OCI-LY1 (cell line): Measurements from ENCODE around the gene PARP3.

Experiments
- H2AFZ ChIP-seq: fragments of 200-600 bp; sonication (generic), shearing (Covaris generic); 2 replicates; pipeline ENCODE4 v1.6.0; 2014; ENCODE audit warnings: antibody characterized with exemption, mild to moderate bottlenecking, low read length
- H3F3A ChIP-seq: fragments of 200-600 bp; sonication (generic), shearing (Covaris generic); 2 replicates; pipeline ENCODE4 v1.6.0; 2014; ENCODE audit warnings: mild to moderate bottlenecking, antibody characterized with exemption, low read length, moderate library complexity; ENCODE audit not compliant: insufficient read depth
- H3K27ac ChIP-seq: fragments of 200-600 bp; sonication (generic); 2 replicates; pipeline ENCODE4 v1.5.1; 2014; ENCODE audit warnings: low read length, mixed run types, mild to moderate bottlenecking, low read depth; ENCODE audit not compliant: poor library complexity, severe bottlenecking
- H3K27me3 ChIP-seq: fragments of 200-600 bp; sonication (generic); 2 replicates; pipeline ENCODE4 v1.6.0; 2014; ENCODE audit warnings: antibody characterized with exemption, mild to moderate bottlenecking, low read length, moderate library complexity; ENCODE audit not compliant: insufficient read depth
- H3K36me3 ChIP-seq: fragments of 200-600 bp; sonication (generic); 2 replicates; pipeline ENCODE4 v1.6.1; 2014; ENCODE audit warnings: mild to moderate bottlenecking, antibody characterized with exemption, low read length, moderate library complexity, mixed read lengths; ENCODE audit not compliant: insufficient read depth
- H3K4me1 ChIP-seq: fragments of 200-600 bp; sonication (generic); 2 replicates; pipeline ENCODE4 v1.5.1; 2014; ENCODE audit warnings: mild to moderate bottlenecking, low read length, moderate library complexity; ENCODE audit not compliant: insufficient read depth, severe bottlenecking
- H3K4me2 ChIP-seq: fragments of 200-600 bp; sonication (generic), shearing (Covaris generic); 2 replicates; pipeline ENCODE4 v1.6.1; 2014; ENCODE audit warnings: low read length
- H3K4me3 ChIP-seq: fragments of 200-600 bp; sonication (generic); 2 replicates; pipeline ENCODE4 v1.5.1; 2014; ENCODE audit warnings: low read length, low read depth, mild to moderate bottlenecking, mixed read lengths; ENCODE audit not compliant: poor library complexity, severe bottlenecking
- H3K79me2 ChIP-seq: fragments of 200-600 bp; shearing (Covaris generic); 2 replicates; pipeline ENCODE4 v1.6.1; 2016; ENCODE audit warnings: mixed run types, low read length, mixed read lengths; ENCODE audit not compliant: insufficient read depth
- H3K9ac ChIP-seq: fragments of 200-600 bp; sonication (generic), shearing (Covaris generic); 2 replicates; pipeline ENCODE4 v1.6.1; 2014; ENCODE audit warnings: mild to moderate bottlenecking, low read length, mixed read lengths
- H3K9me2 ChIP-seq: fragments of 200-600 bp; sonication (generic), shearing (Covaris generic); 2 replicates; pipeline ENCODE4 v1.6.1; 2014; ENCODE audit warnings: low read depth, mild to moderate bottlenecking, low read length, mixed read lengths
- H3K9me3 ChIP-seq: fragments of 200-600 bp; shearing (Covaris generic); 2 replicates; pipeline ENCODE4 v1.6.1; 2014; ENCODE audit warnings: low read length, mixed read lengths
- H4K20me1 ChIP-seq: fragments of 200-600 bp; sonication (generic), shearing (Covaris generic); 2 replicates; pipeline ENCODE4 v1.6.0; 2016; ENCODE audit warnings: mild to moderate bottlenecking, low read length; ENCODE audit not compliant: insufficient read depth
- CTCF ChIP-seq: fragments of 200-600 bp; sonication (generic), shearing (Covaris generic); IDR thresholded peaks from 2 replicates; pipeline ENCODE4 v1.5.1; 2017; ENCODE audit warnings: mild to moderate bottlenecking, antibody characterized with exemption, low read length, moderate library complexity, mixed read lengths
- EZH2 ChIP-seq: fragments of 200-600 bp; sonication (generic), shearing (Covaris generic); IDR thresholded peaks from 2 replicates; pipeline ENCODE4 v1.8.0; 2017; ENCODE audit warnings: borderline replicate concordance, mixed run types, mild to moderate bottlenecking, antibody characterized with exemption, low read length, moderate library complexity, mixed read lengths

The PARP3 gene

GRCh38 chr3:51961602-51962569 is 19.7 kb downstream of the PARP3 start:
- Histone ChIP-seq H2AFZ (no peak overlapping the region), H3K4me1 (peaks cover 2% of the 10 kb centered on the region), H3K9ac (no peak overlapping the region), H3K27ac (no peak overlapping the region), H3K9me2 (no peaks in the 10 kb centered on the region), H3K4me3 (no peak overlapping the region), H3F3A (no peaks in the 10 kb centered on the region), H3K36me3 (no peaks in the 10 kb centered on the region), H3K27me3 (0 out of 2 replicates have a peak, but pooled peaks cover 3% of the 10 kb centered on the region), H3K79me2 (no peaks in the 10 kb centered on the region), H4K20me1 (no peaks in the 10 kb centered on the region), H3K9me3 (no peaks in the 10 kb centered on the region), H3K4me2 (no peak overlapping the region)
- TF ChIP-seq EZH2 = no peak
- TF ChIP-seq CTCF = no peak

DNA sequence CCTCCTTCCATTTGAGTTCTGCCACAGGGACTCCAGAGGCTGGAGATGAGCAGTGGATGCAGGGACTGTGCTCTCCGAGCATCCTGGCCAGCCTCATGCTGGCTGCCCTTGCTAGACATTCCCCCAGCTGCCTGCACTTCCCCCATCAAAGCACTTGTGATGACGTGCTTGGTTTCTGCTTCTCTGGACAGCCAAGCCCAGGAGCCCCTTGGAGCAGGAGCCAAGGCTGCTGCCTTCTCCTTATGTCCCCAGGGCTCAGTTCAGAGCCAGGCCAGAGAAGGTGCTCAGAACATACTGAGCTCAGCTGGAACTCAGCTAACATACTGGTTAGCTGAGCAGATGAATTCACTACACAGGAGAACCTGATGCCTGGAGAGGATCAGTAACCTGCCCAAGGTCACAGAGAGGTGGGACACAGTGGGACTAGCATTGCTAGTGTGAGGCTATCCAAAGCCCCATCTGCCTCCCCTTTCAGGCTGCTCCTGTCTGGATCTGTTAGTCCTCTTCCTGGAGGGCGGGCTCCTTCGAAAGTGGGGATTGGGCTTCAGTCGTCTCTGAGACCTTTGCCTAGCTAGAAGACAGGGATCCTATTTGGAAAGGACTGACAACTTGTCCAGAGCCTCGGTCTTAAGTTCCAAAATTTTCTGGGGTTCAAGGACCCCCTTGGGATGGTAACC is 20.8 kb downstream of the PARP3 start:
- H3K79me2 ChIP-seq = no peaks in the 10 kb centered on the region
- no peak overlapping the region for H3K4me2 ChIP-seq
- H2AFZ ChIP-seq = no peak overlapping the region
- no peak overlapping the region for H3K9ac ChIP-seq
- TF ChIP-seq CTCF = no peak
- no peak for TF ChIP-seq EZH2
- no peak overlapping the region for H3K27ac ChIP-seq
- no peak overlapping the region for H3K4me3 ChIP-seq
- no peaks in the 10 kb centered on the region for H3F3A ChIP-seq
- H3K36me3 ChIP-seq = no peaks in the 10 kb centered on the region
- H3K9me3 ChIP-seq = no peaks in the 10 kb centered on the region
- H3K4me1 ChIP-seq = peaks cover 10% of the 10 kb centered on the region
- no peaks in the 10 kb centered on the region for H4K20me1 ChIP-seq
- H3K27me3 ChIP-seq = no peaks in the 10 kb centered on the region
- H3K9me2 ChIP-seq = no peaks in the 10 kb centered on the region

- Histone ChIP-seq H3K27me3 (no peaks in the 10 kb centered on the region), H3K4me2 (no peak overlapping the region)
- TF ChIP-seq EZH2 (no peak), CTCF (no peak)
Measured at GRCh38 chr3:51963951-51964451, 21.8 kb downstream of the PARP3 start.

More at GRCh38 chr3:51963951-51964451, 21.8 kb downstream of the PARP3 start:
- Histone ChIP-seq H3F3A (no peaks in the 10 kb centered on the region), H3K79me2 (no peaks in the 10 kb centered on the region), H3K4me3 (no peak overlapping the region), H3K27ac (no peak overlapping the region), H3K4me1 (peaks cover 11% of the 10 kb centered on the region), H3K9me2 (no peaks in the 10 kb centered on the region), H3K9ac (no peak overlapping the region), H3K9me3 (no peaks in the 10 kb centered on the region), H3K36me3 (peaks cover 5% of the 10 kb centered on the region; the same call in 1 of the 2 replicates), H4K20me1 (no peaks in the 10 kb centered on the region), H2AFZ (no peak overlapping the region)
